Panc1 (cell line): ENCODE results near the gene PLCB4.

Experiments
- CTCF ChIP-seq: fragments of 450-650 bp; IDR thresholded peaks from 2 replicates; pipeline ENCODE4 v1.5.1; 2017; ENCODE audit warnings: mild to moderate bottlenecking
- POLR2AphosphoS5 ChIP-seq: IDR thresholded peaks from 2 replicates; pipeline ENCODE4 v1.6.1; 2012; ENCODE audit warnings: mild to moderate bottlenecking, low read depth, low read length, moderate library complexity
- REST ChIP-seq, 2 experiments: IDR thresholded peaks; 2 replicates each; pipeline ENCODE4 v1.6.1; 2011 to 2012; ENCODE audit warnings: low read depth in 2 of 2, control low read depth in 1 of 2, low read length in 1 of 2, mild to moderate bottlenecking in 1 of 2, moderate library complexity in 1 of 2; ENCODE audit not compliant: insufficient read depth in 1 of 2
- SIN3A ChIP-seq: IDR thresholded peaks from 2 replicates; pipeline ENCODE4 v1.6.1; 2012; ENCODE audit warnings: low read depth, mild to moderate bottlenecking, low read length, moderate library complexity, borderline replicate concordance; ENCODE audit not compliant: insufficient read depth
- TCF7L2 ChIP-seq: IDR thresholded peaks from 2 replicates; pipeline ENCODE4 v1.6.1; 2011; ENCODE audit warnings: mild to moderate bottlenecking, low read depth, low read length, inconsistent platforms

GRCh38 chr20:9349249-9349648 lies 280.4 kb downstream of the PLCB4 start:
- TF ChIP-seq CTCF (no peak), POLR2AphosphoS5 (no peak), SIN3A (no peak), REST (IDR thresholded peaks at IDR 0.05; ENCODE audit: insufficient read depth in 1 of 2, low read depth in 2 of 2, low read length in 1 of 2) (no peak), TCF7L2 (no peak)
